Measurements from ENCODE around the gene NAGK. TPM values are rescaled to one million over a fixed set of nuclear protein-coding genes. Genes with fewer than 3 reads are reported as not detected.

The NAGK gene
- total and polyA plus RNA-seq, 2 of the 8 experiments (the other 6 are each of a cell fraction or from before 2014, with no cell fraction given) = 57.9 to 59.9 TPM

DNA sequence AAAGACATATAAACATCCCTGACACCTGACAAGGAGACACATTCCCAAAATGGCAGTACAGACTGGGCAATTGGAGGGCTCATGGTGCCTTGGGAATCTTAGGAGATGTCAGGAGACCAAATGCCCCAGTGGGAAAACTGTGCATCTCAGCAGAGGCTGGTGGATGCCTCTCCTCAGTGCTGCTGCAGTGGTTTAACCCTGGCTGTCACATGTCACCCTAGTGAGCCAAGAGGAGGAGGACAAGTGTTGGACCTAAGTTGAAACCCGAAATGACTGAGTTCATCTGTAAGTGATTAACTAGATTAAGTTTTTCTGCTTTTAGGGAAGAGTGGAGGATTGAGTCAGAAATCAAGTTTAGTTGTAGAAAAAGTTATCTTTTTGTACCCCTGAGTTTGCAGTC lies 5.2 kb upstream of the NAGK start:
- Histone ChIP-seq H3K27me3 (replicated peaks in 1 of 4; ENCODE audit: control insufficient read depth in 3 of 4, extremely low read depth in 1 of 4, insufficient read depth in 3 of 4, low read length in 3 of 4) (no peaks in the 10 kb centered on the region; a peak in 1 of 7 replicates), H4K20me1 (replicated peaks in 1 of 2; ENCODE audit: control insufficient read depth in 1 of 2, insufficient read depth in 2 of 2, low read length in 2 of 2) (no peaks in the 10 kb centered on the region), H3K9ac (replicated peaks in 1 of 4; ENCODE audit: extremely low read depth in 1 of 4, low read depth in 3 of 4, low read length in 3 of 4) (no peak overlapping the region), H3K23me2 (ENCODE audit: low read depth, low read length) (peaks cover 6% of the 10 kb centered on the region; the same call in 1 of the 2 replicates), H3K14ac (ENCODE audit: insufficient read length) (no peak overlapping the region), H3K36me3 (ENCODE audit: control insufficient read depth in 2 of 4, insufficient read depth in 4 of 4, low read length in 3 of 4) (no peaks in the 10 kb centered on the region), H4K91ac (replicated peaks; ENCODE audit: insufficient read length, low read length) (no peak overlapping the region), H3K79me1 (ENCODE audit: low read depth, low read length) (no peaks in the 10 kb centered on the region), H2AK5ac (ENCODE audit: low read depth, low read length) (no peak overlapping the region), H3K27ac (ENCODE audit: low read depth, low read length) (no peak overlapping the region), H2BK12ac (ENCODE audit: low read depth, low read length) (no peak overlapping the region), H2AFZ (ENCODE audit: low read length) (no peak overlapping the region), H2BK120ac (replicated peaks; ENCODE audit: low read depth, low read length) (no peak overlapping the region), H3K4me2 (ENCODE audit: insufficient read depth in 1 of 2, low read depth in 2 of 2, low read length in 2 of 2) (no peak overlapping the region), H3K4me1 (replicated peaks in 1 of 4; ENCODE audit: control insufficient read depth in 3 of 4, insufficient read depth in 4 of 4, low read length in 3 of 4) (no peaks in the 10 kb centered on the region; a peak in 1 of 7 replicates), H2BK5ac (ENCODE audit: low read depth, low read length) (no peak overlapping the region), H3K9me3 (ENCODE audit: insufficient read depth in 2 of 2, low read depth in 1 of 2, low read length in 1 of 2) (no peaks in the 10 kb centered on the region), H3K79me2 (ENCODE audit: control insufficient read depth in 1 of 2, insufficient read depth in 2 of 2, low read length in 2 of 2) (no peaks in the 10 kb centered on the region), H3K4ac (replicated peaks; ENCODE audit: insufficient read length, low read depth, low read length) (no peak overlapping the region), H4K5ac (ENCODE audit: insufficient read length, low read depth, low read length) (no peak overlapping the region), H4K8ac (ENCODE audit: extremely low read depth, insufficient read depth, low read length) (no peak overlapping the region; the same call in 1 of the 2 replicates), H3K56ac (replicated peaks; ENCODE audit: insufficient read length, low read depth, low read length) (no peak overlapping the region), H2BK15ac (ENCODE audit: low read length) (no peak overlapping the region), H3K4me3 (ENCODE audit: extremely low read depth in 1 of 4, insufficient read depth in 2 of 4, low read depth in 3 of 4, low read length in 4 of 4) (no peak overlapping the region), H3K23ac (ENCODE audit: insufficient read length) (no peak overlapping the region), H2BK20ac (ENCODE audit: low read length) (no peak overlapping the region), H3K18ac (ENCODE audit: extremely low read depth, low read length) (no peak overlapping the region)
- POLR2A ChIA-PET (ENCODE audit: partially characterized antibody) = no interaction called here
- DNase-seq (ENCODE audit: low read depth in 1 of 2, low spot score in 2 of 2) = no peak
- CTCF ChIA-PET (ENCODE audit: partially characterized antibody) = no interaction called here
- WGBS, 2 experiments (ENCODE audit: extremely low coverage in 1 of 2, insufficient coverage in 1 of 2, insufficient read length in 1 of 2, insufficient replicate concordance in 2 of 2, low coverage in 1 of 2, low lambda C conversion rate in 2 of 2, missing lambda C conversion rate in 1 of 2) = 71% methylated on average over 1 of the region's 1 CpG; no CpG with 5 or more reads in 1 of the 2 experiments
- TF ChIP-seq FOSL1 (IDR thresholded peaks at IDR 0.05; ENCODE audit: insufficient read depth, low read depth, low read length) (no peak), SP2 (IDR thresholded peaks at IDR 0.05; ENCODE audit: low read length) (no peak), CBX8 (IDR thresholded peaks at IDR 0.05; ENCODE audit: borderline replicate concordance, low read depth, low read length) (no peak), RAD21 (IDR thresholded peaks at IDR 0.05 in 1 of 2, conservative IDR thresholded peaks at IDR 0.05 in 1 of 2; ENCODE audit: low read depth in 2 of 2, low read length in 2 of 2) (no peak), CBX5 (IDR thresholded peaks at IDR 0.05; ENCODE audit: low read depth, low read length) (no peak)
- TF ChIP-seq, protein P1, sequence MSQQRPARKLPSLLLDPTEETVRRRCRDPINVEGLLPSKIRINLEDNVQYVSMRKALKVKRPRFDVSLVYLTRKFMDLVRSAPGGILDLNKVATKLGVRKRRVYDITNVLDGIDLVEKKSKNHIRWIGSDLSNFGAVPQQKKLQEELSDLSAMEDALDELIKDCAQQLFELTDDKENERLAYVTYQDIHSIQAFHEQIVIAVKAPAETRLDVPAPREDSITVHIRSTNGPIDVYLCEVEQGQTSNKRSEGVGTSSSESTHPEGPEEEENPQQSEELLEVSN (IDR thresholded peaks at IDR 0.05) = no peak
- FAIRE-seq = no peak

All from H1 (cell line).